PC-9 (cell line): ENCODE measurements around the gene C1QTNF7. TPM values are rescaled to one million over a fixed set of nuclear protein-coding genes. Genes with fewer than 3 reads are reported as not detected.

ENCODE experiments used
- BruUV-seq: library from RNA; stranded (reverse); fragments of 400-500 nt; replicated peaks from 2 replicates; lab custom pipeline; 2021; lab: Mats Ljungman, UMichigan
- CTCF ChIA-PET: fragments of 300-600 bp; sonication (Branson Sonifier 250); formaldehyde crosslinking; loops from one replicate; lab custom pipeline; 2022; ENCODE audit warnings: antibody characterized with exemption; lab: Charles Lee
- POLR2A ChIA-PET: fragments of 300-600 bp; sonication (Branson Sonifier 250); formaldehyde crosslinking; loops from one replicate; lab custom pipeline; 2022; ENCODE audit warnings: antibody characterized with exemption; ENCODE audit not compliant: unreplicated experiment; lab: Charles Lee
- DNase-seq, 2 experiments: peaks; one replicate each; pipeline versions ENCODE4 v3.0.0 to v3.0.0-alpha.2; 2015 to 2022; ENCODE audit warnings: mixed read lengths in 1 of 2
- H2AFZ ChIP-seq: fragments of 200-600 bp; sonication (generic); 2 replicates; pipeline ENCODE4 v1.8.1; 2017; ENCODE audit warnings: antibody characterized with exemption
- H3F3A ChIP-seq: fragments of 200-600 bp; sonication (generic); 2 replicates; pipeline ENCODE4 v1.8.1; 2017; ENCODE audit warnings: antibody characterized with exemption, mild to moderate bottlenecking, low read depth; ENCODE audit not compliant: insufficient read depth
- H3K27ac ChIP-seq: fragments of 200-600 bp; sonication (generic); 2 replicates; pipeline ENCODE4 v1.6.1; 2016; ENCODE audit warnings: mixed run types
- H3K27me3 ChIP-seq: fragments of 200-600 bp; sonication (generic); 2 replicates; pipeline ENCODE4 v1.6.1; 2016; ENCODE audit warnings: low read depth, mixed run types; ENCODE audit not compliant: insufficient read depth
- H3K36me3 ChIP-seq: fragments of 200-600 bp; sonication (generic); 2 replicates; pipeline ENCODE4 v1.6.1; 2016; ENCODE audit warnings: low read depth, mixed run types
- H3K4me1 ChIP-seq: fragments of 200-600 bp; sonication (generic); replicated peaks from 2 replicates; pipeline ENCODE4 v1.6.1; 2016; ENCODE audit warnings: mixed run types; ENCODE audit not compliant: insufficient read depth
- H3K4me2 ChIP-seq: fragments of 200-600 bp; sonication (generic); 2 replicates; pipeline ENCODE4 v1.6.1; 2017; ENCODE audit warnings: mixed run types
- H3K4me3 ChIP-seq: fragments of 200-600 bp; sonication (generic); 2 replicates; pipeline ENCODE4 v1.6.1; 2016; ENCODE audit warnings: mixed run types
- H3K79me2 ChIP-seq: fragments of 200-600 bp; sonication (generic); 2 replicates; pipeline ENCODE4 v1.6.1; 2017; ENCODE audit warnings: low read depth, mixed run types
- H3K9me2 ChIP-seq: fragments of 200-600 bp; sonication (generic); 2 replicates; pipeline ENCODE4 v1.8.1; 2017; ENCODE audit warnings: mild to moderate bottlenecking; ENCODE audit not compliant: insufficient read depth
- H3K9me3 ChIP-seq: fragments of 200-600 bp; sonication (generic); 2 replicates; pipeline ENCODE4 v1.8.1; 2016; ENCODE audit warnings: low read depth; ENCODE audit not compliant: insufficient read depth
- H4K20me1 ChIP-seq: fragments of 200-600 bp; sonication (generic); 2 replicates; pipeline ENCODE4 v1.8.1; 2017; ENCODE audit not compliant: insufficient read depth
- CTCF ChIP-seq: fragments of 200-600 bp; sonication (generic); conservative IDR thresholded peaks from 2 replicates; pipeline ENCODE4 v1.6.1; 2017; ENCODE audit warnings: mixed run types, antibody characterized with exemption, mild to moderate bottlenecking, moderate library complexity
- EZH2 ChIP-seq: fragments of 200-600 bp; sonication (generic); IDR thresholded peaks from 2 replicates; pipeline ENCODE4 v1.8.0; 2017; ENCODE audit warnings: antibody characterized with exemption, low read depth
- intact Hi-C: fragments of 100-400 bp; cut with micrococcal nuclease; formaldehyde crosslinking; loops from one replicate; pipeline ENCODE4 v1.10.0; 2022; ENCODE audit not compliant: unreplicated experiment
- total RNA-seq: library from RNA; stranded (reverse); gene quantifications from 2 replicates; pipeline ENCODE4 v1.2.3, GENCODE V29; 2021

The C1QTNF7 gene
- total RNA-seq, 1 experiment from 2014 or later: not detected

GRCh38 chr4:15385928-15386327, 41.9 kb upstream of the C1QTNF7 start:
- CTCF ChIA-PET: no interaction called here
- no peaks in the 10 kb centered on the region for H3K9me2 ChIP-seq
- no peak overlapping the region for H3K4me3 ChIP-seq
- H3K27me3 ChIP-seq: no peaks in the 10 kb centered on the region
- TF ChIP-seq EZH2: no peak
- no peak for TF ChIP-seq CTCF
- no peaks in the 10 kb centered on the region for H3K36me3 ChIP-seq
- no peak for DNase-seq
- no peak overlapping the region for H3K27ac ChIP-seq
- no peaks in the 10 kb centered on the region for H3K4me1 ChIP-seq
- H3K79me2 ChIP-seq: no peaks in the 10 kb centered on the region
- H3K9me3 ChIP-seq: no peaks in the 10 kb centered on the region
- intact Hi-C loops: no loop called here
- H4K20me1 ChIP-seq: no peaks in the 10 kb centered on the region
- no peak overlapping the region for H3K4me2 ChIP-seq
- POLR2A ChIA-PET: no interaction called here
- H3F3A ChIP-seq: no peaks in the 10 kb centered on the region
- H2AFZ ChIP-seq: no peak overlapping the region
- no TSS peak for BruUV-seq

DNA sequence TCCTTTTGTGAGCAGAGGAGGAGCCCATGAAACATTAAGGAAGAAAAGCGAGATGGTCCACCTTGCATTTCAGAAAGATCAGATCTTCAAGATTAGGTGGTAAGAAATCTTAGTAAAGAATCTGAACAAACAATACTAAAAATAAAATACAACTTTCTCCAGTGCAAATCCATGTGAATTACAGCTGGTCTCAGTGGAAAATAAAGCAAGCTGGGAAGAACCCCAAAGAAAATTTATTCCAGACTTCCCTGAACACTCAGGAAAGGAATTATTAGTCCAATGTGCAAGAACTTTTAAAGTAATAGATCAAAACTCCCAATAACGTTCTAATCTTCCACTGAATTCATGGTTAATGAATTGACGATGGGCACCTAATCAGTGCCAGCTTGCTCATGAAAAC, 37.3 kb upstream of the C1QTNF7 start:
- no peaks in the 10 kb centered on the region for H4K20me1 ChIP-seq
- H3K79me2 ChIP-seq: no peaks in the 10 kb centered on the region
- H3K27me3 ChIP-seq: no peaks in the 10 kb centered on the region
- TF ChIP-seq EZH2 (no peak), CTCF (no peak)
- CTCF ChIA-PET: no interaction called here
- no peak for DNase-seq
- intact Hi-C loops: no loop called here
- H3K4me2 ChIP-seq: no peak overlapping the region
- H3K9me2 ChIP-seq: no peaks in the 10 kb centered on the region
- POLR2A ChIA-PET: no interaction called here
- H2AFZ ChIP-seq: no peak overlapping the region
- H3K27ac ChIP-seq: no peak overlapping the region
- H3K4me1 ChIP-seq: no peaks in the 10 kb centered on the region
- BruUV-seq: no TSS peak
- H3K4me3 ChIP-seq: no peak overlapping the region
- H3K36me3 ChIP-seq: no peaks in the 10 kb centered on the region
- H3F3A ChIP-seq: no peaks in the 10 kb centered on the region
- H3K9me3 ChIP-seq: no peaks in the 10 kb centered on the region

GRCh38 chr4:15392053-15392805, 35.6 kb upstream of the C1QTNF7 start:
- CTCF ChIA-PET: no interaction called here
- BruUV-seq: no TSS peak
- POLR2A ChIA-PET: no interaction called here
- DNase-seq: no peak
- H3F3A ChIP-seq: no peaks in the 10 kb centered on the region
- no peaks in the 10 kb centered on the region for H3K79me2 ChIP-seq
- H3K4me2 ChIP-seq: no peak overlapping the region
- no peaks in the 10 kb centered on the region for H3K36me3 ChIP-seq
- no peaks in the 10 kb centered on the region for H3K27me3 ChIP-seq
- H3K9me3 ChIP-seq: no peaks in the 10 kb centered on the region
- no peak overlapping the region for H3K27ac ChIP-seq
- TF ChIP-seq EZH2 (no peak), CTCF (no peak)
- no peaks in the 10 kb centered on the region for H4K20me1 ChIP-seq
- no peak overlapping the region for H3K4me3 ChIP-seq
- H3K4me1 ChIP-seq: no peaks in the 10 kb centered on the region
- intact Hi-C loops: no loop called here
- no peaks in the 10 kb centered on the region for H3K9me2 ChIP-seq
- H2AFZ ChIP-seq: no peak overlapping the region
